Liver (tissue), 9 donors: ENCODE results near the gene TMEM18. TPM values are rescaled to one million over a fixed set of nuclear protein-coding genes. Genes with fewer than 3 reads are reported as not detected.

Experiments
- DNase-seq: peaks from one replicate; pipeline ENCODE4 v3.0.0-alpha.2; 2017; ENCODE audit warnings: low spot score
- H3K27ac ChIP-seq, 2 donors: one replicate each; pipeline ENCODE4 v1.7.0; 2013; ENCODE audit warnings: inconsistent platforms in 2 of 2, low read length in 2 of 2, control low read depth in 1 of 2, low read depth in 1 of 2, mild to moderate bottlenecking in 1 of 2
- H3K27me3 ChIP-seq, 4 donors: one replicate each; pipeline versions ENCODE4 v1.6.1 to v1.7.0; 2013; ENCODE audit warnings: low read length in 3 of 4, inconsistent platforms in 1 of 4, mild to moderate bottlenecking in 1 of 4, moderate library complexity in 1 of 4; ENCODE audit not compliant: control insufficient read depth in 4 of 4, insufficient read depth in 4 of 4
- H3K36me3 ChIP-seq, 4 donors: one replicate each; pipeline versions ENCODE4 v1.6.1 to v1.7.0; 2013; ENCODE audit warnings: low read length in 3 of 4, mild to moderate bottlenecking in 3 of 4, low read depth in 1 of 4, moderate library complexity in 1 of 4; ENCODE audit not compliant: control insufficient read depth in 4 of 4, insufficient read depth in 3 of 4
- H3K4me1 ChIP-seq, 4 donors: one replicate each; pipeline versions ENCODE4 v1.6.1 to v1.7.0; 2013; ENCODE audit warnings: low read length in 3 of 4, mild to moderate bottlenecking in 3 of 4, moderate library complexity in 1 of 4; ENCODE audit not compliant: control insufficient read depth in 4 of 4, insufficient read depth in 4 of 4
- H3K4me3 ChIP-seq, 3 donors: one replicate each; pipeline versions ENCODE4 v1.6.1 to v1.7.0; 2013; ENCODE audit warnings: low read length in 3 of 3, control low read depth in 1 of 3, low read depth in 1 of 3, mild to moderate bottlenecking in 1 of 3
- H3K9ac ChIP-seq, 2 donors: one replicate each; pipeline ENCODE4 v1.7.0; 2013; ENCODE audit warnings: low read length in 2 of 2, mild to moderate bottlenecking in 2 of 2, moderate library complexity in 2 of 2, control low read depth in 1 of 2, low read depth in 1 of 2
- H3K9me3 ChIP-seq, 4 donors: one replicate each; pipeline versions ENCODE4 v1.6.1 to v1.7.0; 2013; ENCODE audit warnings: low read length in 3 of 4; ENCODE audit not compliant: control insufficient read depth in 4 of 4
- CTCF ChIP-seq: fragments of 150-350 bp; IDR thresholded peaks from 2 replicates; pipeline ENCODE4 v1.5.1; 2017; ENCODE audit warnings: improper control_type of control experiment, low read depth, low read length; ENCODE audit not compliant: missing input control
- FOXA1 ChIP-seq: IDR thresholded peaks from 2 replicates; pipeline ENCODE4 v1.6.1; 2016; ENCODE audit warnings: antibody characterized with exemption
- HNF4A ChIP-seq, 2 donors: conservative IDR thresholded peaks; 2 replicates each; pipeline ENCODE4 v1.6.1; 2016; ENCODE audit warnings: antibody characterized with exemption in 2 of 2, mild to moderate bottlenecking in 2 of 2
- HNF4G ChIP-seq: IDR thresholded peaks from 2 replicates; pipeline ENCODE4 v1.6.1; 2016; ENCODE audit warnings: antibody characterized with exemption
- MAX ChIP-seq: IDR thresholded peaks from 2 replicates; pipeline ENCODE4 v1.6.1; 2016; ENCODE audit warnings: antibody characterized with exemption
- RAD21 ChIP-seq, 2 donors: IDR thresholded peaks; 2 replicates each; pipeline ENCODE4 v1.6.1; 2016; ENCODE audit warnings: antibody characterized with exemption in 2 of 2, mild to moderate bottlenecking in 2 of 2
- REST ChIP-seq: IDR thresholded peaks from 2 replicates; pipeline ENCODE4 v1.6.1; 2016; ENCODE audit warnings: antibody characterized with exemption, mild to moderate bottlenecking
- SP1 ChIP-seq: IDR thresholded peaks from 2 replicates; pipeline ENCODE4 v1.6.1; 2018; ENCODE audit warnings: antibody characterized with exemption, mild to moderate bottlenecking
- TAF1 ChIP-seq: conservative IDR thresholded peaks from 2 replicates; pipeline ENCODE4 v1.6.1; 2016; ENCODE audit warnings: antibody characterized with exemption, mild to moderate bottlenecking
- YY1 ChIP-seq: IDR thresholded peaks from 2 replicates; pipeline ENCODE4 v1.6.1; 2016; ENCODE audit warnings: antibody characterized with exemption, mild to moderate bottlenecking
- ZBTB33 ChIP-seq: IDR thresholded peaks from 2 replicates; pipeline ENCODE4 v1.6.1; 2016; ENCODE audit warnings: antibody characterized with exemption
- WGBS: extraction: QIAGEN DNeasy Blood & Tissue Kit; methylation state at CpG from one replicate; pipeline ENCODE4 v1.1.7; 2013; 5-methylcytosine and 5-hydroxymethylcytosine counted together
- polyA plus RNA-seq, 2 donors: library from polyadenylated mRNA; stranded (reverse) in 1 of 2; unstranded in 1 of 2; fragments of 200-250 nt in 1 of 2; fragments of >200 nt in 1 of 2; fragmentation: Nextera tagmentation in 1 of 2; extraction: Ambion mirVana in 1 of 2; gene quantifications; one replicate each; pipeline versions ENCODE4 v1.2.1 to v1.2.3, GENCODE V29; 2013 to 2015
- total RNA-seq, 2 donors: library from RNA; depleted of rRNA; stranded (reverse); fragments of >200 nt; gene quantifications; one replicate each; pipeline ENCODE4 v1.2.3, GENCODE V29; 2014
- donor health status: healthy.
- donor health status: healthy.
- donor health status: healthy.
- donor health status: healthy.
- donor health status: healthy.

TMEM18 gene
- total and polyA plus RNA-seq, 4 donors: 8.4 to 29.3 (median 10.9) TPM

- Histone ChIP-seq H3K4me3 (no peak overlapping the region), H3K4me1 (no peaks in the 10 kb centered on the region), H3K27me3 (no peaks in the 10 kb centered on the region), H3K27ac (no peak overlapping the region), H3K9ac (no peak overlapping the region), H3K9me3 (no peaks in the 10 kb centered on the region), H3K36me3 (no peaks in the 10 kb centered on the region)
- 76% methylated on average over 10 of the region's 10 CpGs for WGBS
- TF ChIP-seq FOXA1 (no peak), YY1 (no peak), ZBTB33 (no peak), HNF4A (conservative IDR thresholded peaks at IDR 0.05) (no peak), TAF1 (no peak), HNF4G (no peak)
- DNase-seq: no peak
Measured at GRCh38 chr2:654896-655295, 22.3 kb downstream of the TMEM18 start.

GRCh38 chr2:653645-654425 lies 23.4 kb downstream of the TMEM18 start:
- TF ChIP-seq HNF4A (conservative IDR thresholded peaks at IDR 0.05) (no peak), RAD21 (IDR thresholded peaks at IDR 0.05) (no peak), REST (no peak), SP1 (no peak), CTCF (no peak), MAX (no peak), TAF1 (no peak)
- 82% methylated on average over 17 of the region's 17 CpGs for WGBS
- H3K4me1 ChIP-seq: no peaks in the 10 kb centered on the region
- no peaks in the 10 kb centered on the region for H3K9me3 ChIP-seq
- peak; percentile 22 for DNase-seq
- H3K27me3 ChIP-seq: no peaks in the 10 kb centered on the region
- no peak overlapping the region for H3K9ac ChIP-seq
- H3K4me3 ChIP-seq: no peak overlapping the region
- no peaks in the 10 kb centered on the region for H3K36me3 ChIP-seq
- no peak overlapping the region for H3K27ac ChIP-seq
